A673 (cell line): ENCODE results near the gene PTPRR. TPM values are rescaled to one million over a fixed set of nuclear protein-coding genes. Genes with fewer than 3 reads are reported as not detected.
A peak's percentile ranks its signal among the peaks of the same experiment; 100 is the strongest.

ENCODE experiments used
- BruUV-seq: library from RNA; stranded (reverse); fragments of 400-500 nt; replicated peaks from 2 replicates; lab custom pipeline; 2021; lab: Mats Ljungman, UMichigan
- CTCF ChIA-PET: fragments of 300-600 bp; sonication (Branson Sonifier 250); formaldehyde crosslinking; loops from one replicate; lab custom pipeline; 2022; ENCODE audit warnings: antibody characterized with exemption; lab: Charles Lee
- POLR2A ChIA-PET: fragments of 300-600 bp; sonication (Branson Sonifier 250); formaldehyde crosslinking; loops from one replicate; lab custom pipeline; 2022; ENCODE audit warnings: antibody characterized with exemption; ENCODE audit not compliant: low non-redundant PET; lab: Charles Lee
- DNase-seq: peaks from one replicate; pipeline ENCODE4 v3.0.0-alpha.2; 2015; ENCODE audit warnings: low spot score
- H3K27ac ChIP-seq: fragments of 200-600 bp; sonication (generic); 2 replicates; pipeline ENCODE4 v1.5.1; 2016; ENCODE audit warnings: mixed run types, low read depth, mild to moderate bottlenecking, mixed read lengths, antibody characterized with exemption, low read length; ENCODE audit not compliant: poor library complexity, severe bottlenecking
- H3K27me3 ChIP-seq: fragments of 200-600 bp; sonication (generic); replicated peaks from 2 replicates; pipeline ENCODE4 v1.6.1; 2017; ENCODE audit warnings: mixed run types, low read depth, mild to moderate bottlenecking, mixed read lengths, antibody characterized with exemption, low read length; ENCODE audit not compliant: insufficient read depth, poor library complexity
- H3K36me3 ChIP-seq: fragments of 200-600 bp; sonication (generic); 2 replicates; pipeline ENCODE4 v1.6.1; 2016; ENCODE audit warnings: mixed run types, mild to moderate bottlenecking, mixed read lengths, antibody characterized with exemption, low read length; ENCODE audit not compliant: insufficient read depth, poor library complexity, severe bottlenecking
- H3K4me1 ChIP-seq: fragments of 200-600 bp; sonication (generic); 2 replicates; pipeline ENCODE4 v1.6.1; 2017; ENCODE audit warnings: mixed run types, mild to moderate bottlenecking, mixed read lengths, antibody characterized with exemption, low read length; ENCODE audit not compliant: insufficient read depth, poor library complexity, severe bottlenecking
- H3K4me3 ChIP-seq: fragments of 200-600 bp; sonication (generic); 2 replicates; pipeline ENCODE4 v1.5.1; 2016; ENCODE audit warnings: low read depth, mixed run types, mild to moderate bottlenecking, mixed read lengths, low read length; ENCODE audit not compliant: poor library complexity, severe bottlenecking
- H3K9me3 ChIP-seq: fragments of 200-600 bp; sonication (generic); 2 replicates; pipeline ENCODE4 v1.6.1; 2016; ENCODE audit warnings: mixed run types, low read depth, mild to moderate bottlenecking, mixed read lengths, antibody characterized with exemption, low read length; ENCODE audit not compliant: poor library complexity, severe bottlenecking
- CTCF ChIP-seq: fragments of 300-800, 200-600 bp; sonication (generic); conservative IDR thresholded peaks from 2 replicates; pipeline ENCODE4 v1.5.1; 2017; ENCODE audit warnings: low read depth, mild to moderate bottlenecking, antibody characterized with exemption, low read length, moderate library complexity, mixed read lengths
- EZH2 ChIP-seq: fragments of 200-600 bp; sonication (generic); IDR thresholded peaks from 2 replicates; pipeline ENCODE4 v1.6.1; 2017; ENCODE audit warnings: borderline replicate concordance, low read depth, mild to moderate bottlenecking, mixed read lengths, antibody characterized with exemption, low read length; ENCODE audit not compliant: poor library complexity, severe bottlenecking
- intact Hi-C: fragments of 100-400 bp; cut with micrococcal nuclease; formaldehyde crosslinking; loops from one replicate; pipeline ENCODE4 v1.10.0; 2022; ENCODE audit not compliant: unreplicated experiment
- total RNA-seq: library from RNA; stranded (reverse); gene quantifications from 2 replicates; pipeline ENCODE4 v1.2.3, GENCODE V29; 2021

Gene PTPRR
- total RNA-seq, 1 experiment from 2014 or later, result not detected

- Histone ChIP-seq H3K9me3 (no peaks in the 10 kb centered on the region), H3K27ac (no peak overlapping the region), H3K27me3 (no peaks in the 10 kb centered on the region), H3K4me3 (no peak overlapping the region), H3K36me3 (no peaks in the 10 kb centered on the region), H3K4me1 (no peaks in the 10 kb centered on the region)
- no peak for DNase-seq
- ChIA-PET POLR2A (no interaction called here), CTCF (no interaction called here)
- TF ChIP-seq CTCF (no peak), EZH2 (no peak)
- intact Hi-C loops, result no loop called here
- no TSS peak for BruUV-seq
Measured at GRCh38 chr12:70745048-70745447, 175.5 kb downstream of the PTPRR start.

- no peaks in the 10 kb centered on the region for H3K27me3 ChIP-seq
- ChIA-PET POLR2A (no interaction called here), CTCF (no interaction called here)
- H3K9me3 ChIP-seq, result no peaks in the 10 kb centered on the region
- BruUV-seq, result no TSS peak
- H3K4me3 ChIP-seq, result no peak overlapping the region
- H3K27ac ChIP-seq, result no peak overlapping the region
- no peaks in the 10 kb centered on the region for H3K36me3 ChIP-seq
- intact Hi-C loops, result no loop called here
- H3K4me1 ChIP-seq, result no peaks in the 10 kb centered on the region
- TF ChIP-seq EZH2 (no peak), CTCF (no peak)
- no peak for DNase-seq
Measured at GRCh38 chr12:70744178-70744577, 176.4 kb downstream of the PTPRR start.

- H3K27ac ChIP-seq, result no peak overlapping the region
- no peaks in the 10 kb centered on the region for H3K9me3 ChIP-seq
- BruUV-seq, result no TSS peak
- intact Hi-C loops, result no loop called here
- H3K36me3 ChIP-seq, result no peaks in the 10 kb centered on the region
- CTCF ChIA-PET, result no interaction called here
- POLR2A ChIA-PET, result no interaction called here
- no peaks in the 10 kb centered on the region for H3K4me1 ChIP-seq
- H3K4me3 ChIP-seq, result no peak overlapping the region
- TF ChIP-seq CTCF (no peak), EZH2 (no peak)
- no peaks in the 10 kb centered on the region for H3K27me3 ChIP-seq
- peak; percentile 21 for DNase-seq
Measured at GRCh38 chr12:70741256-70741655, 179.3 kb downstream of the PTPRR start.
